Smooth muscle cell of the coronary artery (primary cell): Measurements from ENCODE around the gene MYO1F. TPM values are rescaled to one million over a fixed set of nuclear protein-coding genes. Genes with fewer than 3 reads are reported as not detected.

Experiments
- total RNA-seq: library from RNA; depleted of rRNA; stranded (reverse); fragments of >200 nt; gene quantifications from 2 replicates; pipeline ENCODE4 v1.2.3, GENCODE V29; 2014; ENCODE audit warnings: low replicate concordance

Gene MYO1F
- 0.12 and 0.23 TPM in 2 replicates for total RNA-seq

DNA sequence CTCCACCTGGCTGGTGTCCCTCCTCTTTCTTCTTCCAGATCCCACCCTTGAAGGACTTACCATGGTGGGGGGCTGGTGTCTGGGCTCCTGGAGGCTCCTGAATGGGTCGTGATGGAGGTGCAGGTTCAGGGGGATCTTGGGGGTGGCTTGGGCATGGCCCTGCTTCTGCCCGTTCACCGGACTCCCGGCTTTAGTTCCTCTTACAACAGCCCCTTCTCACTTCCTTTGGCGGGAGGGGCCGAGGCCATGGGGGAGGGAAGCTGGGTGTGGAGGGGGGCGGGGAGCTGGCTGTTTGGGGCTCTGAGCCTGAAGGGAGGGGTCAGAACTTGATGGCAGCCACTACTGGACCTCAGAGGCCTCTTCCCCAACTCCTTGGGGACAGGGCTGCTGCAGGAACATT, at the start of gene MYO1F:
Gene MYO1F, minus strand, starts transcription at position 196 of the 400 bp plus-strand sequence. Its CDS starts 133 bp downstream, at position 63.

GRCh38 chr19:8610041-8610935, 33.0 kb upstream of the MYO1F start, which contains the start of gene ADAMTS10:
ADAMTS10 (minus strand) TSS chr19:8610715; CDS start chr19:8605710, 5,005 bp downstream.

GRCh38 chr19:8513687-8514504, 63.3 kb downstream of the MYO1F start, which contains the start of gene ZNF414:
ZNF414 (minus strand) TSS chr19:8514167; CDS start chr19:8514046, 121 bp downstream.

Other genes with a start within 250 kb of the MYO1F start
- 0.23 and 0.30 TPM in 2 replicates for gene KANK3, start 234.2 kb downstream of the MYO1F start, total RNA-seq
- gene ANGPTL4, start 213.3 kb downstream of the MYO1F start, total RNA-seq: 2.0 and 7.4 TPM in 2 replicates
- 59.2 and 76.3 TPM in 2 replicates for gene RAB11B, start 187.1 kb downstream of the MYO1F start, total RNA-seq
- gene MARCHF2, start 164.1 kb downstream of the MYO1F start, total RNA-seq: 86.8 and 95.1 TPM in 2 replicates
- gene HNRNPM, start 132.5 kb downstream of the MYO1F start, total RNA-seq: 40.4 and 62.5 TPM in 2 replicates
- gene PRAM1, start 74.8 kb downstream of the MYO1F start, total RNA-seq: not detected in 2 replicates
- 2.2 and 4.8 TPM in 2 replicates for gene ZNF414, start 63.3 kb downstream of the MYO1F start, total RNA-seq
- 13.3 and 20.1 TPM in 2 replicates for gene ADAMTS10, start 33.3 kb upstream of the MYO1F start, total RNA-seq
- not detected in 2 replicates for gene NFILZ, start 53.2 kb upstream of the MYO1F start, total RNA-seq
- gene ACTL9, start 121.4 kb upstream of the MYO1F start, total RNA-seq: not detected in 2 replicates
- gene OR2Z1, start 144.2 kb upstream of the MYO1F start, total RNA-seq: not detected in 2 replicates